Gastroesophageal sphincter (tissue), 3 donors: ENCODE measurements around the gene OCIAD2.

Experiments
- CTCF ChIP-seq, 4 experiments: fragments of 200-600 bp in 2 of 4; fragments of 450-650 bp in 2 of 4; sonication (generic) in 1 of 4; IDR thresholded peaks; one replicate each; pipeline ENCODE4 v1.5.1; 2017 to 2019; ENCODE audit warnings: antibody characterized with exemption in 4 of 4, mild to moderate bottlenecking in 2 of 4, moderate library complexity in 2 of 4
- EP300 ChIP-seq: sonication (generic); formaldehyde crosslinking; IDR thresholded peaks from one replicate; pipeline ENCODE4 v1.6.1; 2017; ENCODE audit warnings: antibody characterized with exemption, mild to moderate bottlenecking
- POLR2A ChIP-seq, 2 donors: fragments of 450-650 bp; IDR thresholded peaks; one replicate each; pipeline ENCODE4 v1.6.1; 2017; ENCODE audit warnings: antibody characterized with exemption in 2 of 2, mild to moderate bottlenecking in 2 of 2, moderate library complexity in 1 of 2

GRCh38 chr4:48931459-48931858 is 24.9 kb upstream of the OCIAD2 start:
- TF ChIP-seq CTCF (IDR thresholded peaks at IDR 0.05) (no peak), POLR2A (IDR thresholded peaks at IDR 0.05) (no peak), EP300 (no peak)
